HepG2 (cell line): ENCODE results near the gene HNRNPM. TPM values are rescaled to one million over a fixed set of nuclear protein-coding genes. Genes with fewer than 3 reads are reported as not detected.

ENCODE experiments used
- AHR ChIP-seq: IDR thresholded peaks from 2 replicates; pipeline ENCODE4 v1.6.1; 2018; ENCODE audit warnings: missing genetic modification reagents, missing compliant biosample characterization
- ASH2L ChIP-seq: fragments of 300-600, 200-600 bp; sonication (generic); IDR thresholded peaks from 2 replicates; pipeline ENCODE4 v1.7.0; 2017; ENCODE audit warnings: low read depth, mild to moderate bottlenecking, moderate library complexity, mixed read lengths, low read length; ENCODE audit not compliant: insufficient read length
- DMAP1 ChIP-seq: IDR thresholded peaks from 2 replicates; pipeline ENCODE4 v1.6.1; 2016
- ERF ChIP-seq: IDR thresholded peaks from 2 replicates; pipeline ENCODE4 v1.6.1; 2018; ENCODE audit warnings: missing biosample characterization, missing genetic modification reagents
- MAZ ChIP-seq, 2 experiments: sonication (generic) in 1 of 2; formaldehyde crosslinking in 1 of 2; IDR thresholded peaks; 2 replicates each; pipeline versions ENCODE4 v1.5.0 to v1.6.1; 2012 to 2020; ENCODE audit warnings: low read depth in 2 of 2, mild to moderate bottlenecking in 2 of 2, borderline replicate concordance in 1 of 2, improper control_type of control experiment in 1 of 2, low read length in 1 of 2, missing genetic modification reagents in 1 of 2, moderate library complexity in 1 of 2
- RAD21 ChIP-seq: fragments of 450-650 bp; formaldehyde crosslinking; IDR thresholded peaks from 2 replicates; pipeline ENCODE4 v1.5.0; 2020; ENCODE audit warnings: mild to moderate bottlenecking
- SIN3A ChIP-seq: IDR thresholded peaks from 2 replicates; pipeline ENCODE4 v1.6.1; 2011; ENCODE audit warnings: low read depth, mild to moderate bottlenecking, control low read depth, low read length, borderline replicate concordance
- SNAI1 ChIP-seq: sonication (generic); formaldehyde crosslinking; IDR thresholded peaks from 2 replicates; pipeline ENCODE4 v1.5.0; 2020; ENCODE audit warnings: mild to moderate bottlenecking, missing genetic modification reagents, borderline replicate concordance
- THAP11 ChIP-seq: IDR thresholded peaks from 2 replicates; pipeline ENCODE4 v1.6.1; 2016; ENCODE audit warnings: missing biosample characterization, missing genetic modification reagents
- ZNF605 ChIP-seq: sonication (generic); formaldehyde crosslinking; IDR thresholded peaks from 2 replicates; pipeline ENCODE4 v1.8.0; 2022; ENCODE audit warnings: mild to moderate bottlenecking, missing genetic modification reagents
- ZNF7 ChIP-seq: IDR thresholded peaks from 2 replicates; pipeline ENCODE4 v1.6.1; 2016; ENCODE audit warnings: missing biosample characterization, missing genetic modification reagents
- ZNF790 ChIP-seq: sonication (generic); formaldehyde crosslinking; IDR thresholded peaks from 2 replicates; pipeline ENCODE4 v1.8.0; 2022; ENCODE audit warnings: missing genetic modification reagents, mild to moderate bottlenecking, borderline replicate concordance
- ZNF850 ChIP-seq: sonication (generic); formaldehyde crosslinking; conservative IDR thresholded peaks from 2 replicates; pipeline ENCODE4 v1.9.0; 2021; ENCODE audit warnings: mild to moderate bottlenecking, missing genetic modification reagents
- polyA plus RNA-seq, 8 experiments: library from polyadenylated mRNA; depleted of rRNA in 3 of 8; stranded (reverse) in 7 of 8; unstranded in 1 of 8; fragments of >200 nt; fragmentation: Illumina TruSeq in 4 of 8; extraction: Trizol in 4 of 8; gene quantifications; 2 replicates each; pipeline versions ENCODE4 v1.2.1 to v1.2.3, GENCODE V29; 2011 to 2016; ENCODE audit warnings: low read depth in 4 of 8, missing spikeins in 1 of 8, mixed read lengths in 1 of 8; ENCODE audit not compliant: insufficient read depth in 1 of 8
- total RNA-seq, 5 experiments: library from RNA; depleted of rRNA; stranded (reverse); fragments of >200 nt; fragmentation: Illumina TruSeq; extraction: Trizol; gene quantifications; 2 replicates each; pipeline ENCODE4 v1.2.3, GENCODE V29; 2016; ENCODE audit warnings: low read depth in 1 of 5
- TF ChIP-seq, protein P1 (sequence below): sonication (generic); formaldehyde crosslinking; IDR thresholded peaks from 2 replicates; pipeline ENCODE4 v1.4.0; 2020; ENCODE audit warnings: missing genetic modification reagents, borderline replicate concordance
- TF ChIP-seq, protein P2 (sequence below): fragments of 450-650 bp; IDR thresholded peaks from 2 replicates; pipeline ENCODE4 v1.6.1; 2016
- TF ChIP-seq, protein P3 (sequence below): IDR thresholded peaks from 2 replicates; pipeline ENCODE4 v1.6.1; 2016; ENCODE audit warnings: mild to moderate bottlenecking, missing biosample characterization, missing genetic modification reagents
- TF ChIP-seq, protein P4 (sequence below): sonication (generic); formaldehyde crosslinking; IDR thresholded peaks from 2 replicates; pipeline ENCODE4 v1.5.1; 2020; ENCODE audit warnings: mild to moderate bottlenecking, missing genetic modification reagents, moderate library complexity

HNRNPM gene
- total and polyA plus RNA-seq, 2 of the 13 experiments (the other 11 are each of a cell fraction or from before 2014, with no cell fraction given): 56.7 to 102 TPM

DNA sequence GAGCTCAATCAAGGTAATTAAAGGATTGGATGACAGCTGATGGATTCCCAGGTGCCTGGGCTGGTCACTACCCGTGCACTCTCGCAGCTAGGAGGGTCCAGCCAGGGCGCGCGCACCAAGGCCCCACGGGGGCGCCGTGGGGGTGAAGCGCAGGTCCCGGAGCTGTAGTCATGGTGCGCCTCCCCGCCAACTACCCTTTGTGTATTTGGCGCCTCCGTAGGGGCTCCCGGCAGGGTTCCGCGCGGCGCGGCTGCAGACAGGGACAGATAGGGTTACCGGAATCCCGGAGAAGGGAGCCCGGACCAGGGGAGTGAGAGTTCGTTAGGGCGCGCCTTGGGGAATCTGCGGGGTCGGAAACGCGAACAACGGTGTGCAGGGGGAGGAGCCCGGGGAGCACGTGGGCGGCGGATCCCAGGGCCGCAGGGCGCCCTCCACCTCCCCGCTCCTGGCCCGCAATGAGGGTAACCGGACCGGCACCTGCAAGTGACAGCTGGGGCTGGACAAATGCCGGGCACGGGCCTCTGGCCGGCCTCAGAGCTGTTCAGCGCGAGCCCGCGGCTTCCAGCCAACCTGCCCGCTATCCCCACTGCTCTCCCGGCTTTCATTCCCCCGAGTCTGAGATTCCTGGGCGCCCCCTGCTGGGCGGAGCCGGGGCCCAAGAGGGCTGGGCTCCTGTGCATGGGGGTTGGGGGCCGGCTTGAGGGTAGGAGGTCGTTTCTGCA, 61.1 kb downstream of the HNRNPM start (continued):
- TF ChIP-seq, protein P1, sequence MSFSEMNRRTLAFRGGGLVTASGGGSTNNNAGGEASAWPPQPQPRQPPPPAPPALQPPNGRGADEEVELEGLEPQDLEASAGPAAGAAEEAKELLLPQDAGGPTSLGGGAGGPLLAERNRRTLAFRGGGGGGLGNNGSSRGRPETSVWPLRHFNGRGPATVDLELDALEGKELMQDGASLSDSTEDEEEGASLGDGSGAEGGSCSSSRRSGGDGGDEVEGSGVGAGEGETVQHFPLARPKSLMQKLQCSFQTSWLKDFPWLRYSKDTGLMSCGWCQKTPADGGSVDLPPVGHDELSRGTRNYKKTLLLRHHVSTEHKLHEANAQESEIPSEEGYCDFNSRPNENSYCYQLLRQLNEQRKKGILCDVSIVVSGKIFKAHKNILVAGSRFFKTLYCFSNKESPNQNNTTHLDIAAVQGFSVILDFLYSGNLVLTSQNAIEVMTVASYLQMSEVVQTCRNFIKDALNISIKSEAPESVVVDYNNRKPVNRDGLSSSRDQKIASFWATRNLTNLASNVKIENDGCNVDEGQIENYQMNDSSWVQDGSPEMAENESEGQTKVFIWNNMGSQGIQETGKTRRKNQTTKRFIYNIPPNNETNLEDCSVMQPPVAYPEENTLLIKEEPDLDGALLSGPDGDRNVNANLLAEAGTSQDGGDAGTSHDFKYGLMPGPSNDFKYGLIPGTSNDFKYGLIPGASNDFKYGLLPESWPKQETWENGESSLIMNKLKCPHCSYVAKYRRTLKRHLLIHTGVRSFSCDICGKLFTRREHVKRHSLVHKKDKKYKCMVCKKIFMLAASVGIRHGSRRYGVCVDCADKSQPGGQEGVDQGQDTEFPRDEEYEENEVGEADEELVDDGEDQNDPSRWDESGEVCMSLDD (CRISPR knock-in tag): 0 out of 2 replicates have a peak, but pooled peaks have one; percentile 12
- 0 out of 2 replicates have a peak, but pooled peaks have one; percentile 16 for TF ChIP-seq ZNF850 (CRISPR knock-in tag)
- TF ChIP-seq SNAI1: no peak
- TF ChIP-seq ZNF605 (CRISPR knock-in tag): peak; percentile 64
- peak; percentile 59; the same call in 1 of the 2 replicates for TF ChIP-seq ERF (CRISPR knock-in tag)
- peak; percentile 86 for TF ChIP-seq RAD21 (CRISPR knock-in tag)
- TF ChIP-seq, protein P2, sequence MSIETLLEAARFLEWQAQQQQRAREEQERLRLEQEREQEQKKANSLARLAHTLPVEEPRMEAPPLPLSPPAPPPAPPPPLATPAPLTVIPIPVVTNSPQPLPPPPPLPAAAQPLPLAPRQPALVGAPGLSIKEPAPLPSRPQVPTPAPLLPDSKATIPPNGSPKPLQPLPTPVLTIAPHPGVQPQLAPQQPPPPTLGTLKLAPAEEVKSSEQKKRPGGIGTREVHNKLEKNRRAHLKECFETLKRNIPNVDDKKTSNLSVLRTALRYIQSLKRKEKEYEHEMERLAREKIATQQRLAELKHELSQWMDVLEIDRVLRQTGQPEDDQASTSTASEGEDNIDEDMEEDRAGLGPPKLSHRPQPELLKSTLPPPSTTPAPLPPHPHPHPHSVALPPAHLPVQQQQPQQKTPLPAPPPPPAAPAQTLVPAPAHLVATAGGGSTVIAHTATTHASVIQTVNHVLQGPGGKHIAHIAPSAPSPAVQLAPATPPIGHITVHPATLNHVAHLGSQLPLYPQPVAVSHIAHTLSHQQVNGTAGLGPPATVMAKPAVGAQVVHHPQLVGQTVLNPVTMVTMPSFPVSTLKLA: no peak
- TF ChIP-seq DMAP1 (CRISPR knock-in tag): peak; percentile 59
- no peak for TF ChIP-seq ZNF7 (CRISPR knock-in tag)
- TF ChIP-seq SIN3A: peak; percentile 55; the same call in 1 of the 2 replicates
- 0 out of 2 replicates have a peak, but pooled peaks have one; percentile 28 for TF ChIP-seq MAZ (IDR thresholded peaks at IDR 0.05; ENCODE audit: borderline replicate concordance, low read depth, low read length)
- no peak; the same call in 1 of the 2 replicates for TF ChIP-seq MAZ (CRISPR knock-in tag; IDR thresholded peaks at IDR 0.05; ENCODE audit: low read depth)
- peak; percentile 67; the same call in 1 of the 2 replicates for TF ChIP-seq AHR (CRISPR knock-in tag)
- peak; percentile 31; the same call in 1 of the 2 replicates for TF ChIP-seq THAP11 (CRISPR knock-in tag)
- TF ChIP-seq, protein P3, sequence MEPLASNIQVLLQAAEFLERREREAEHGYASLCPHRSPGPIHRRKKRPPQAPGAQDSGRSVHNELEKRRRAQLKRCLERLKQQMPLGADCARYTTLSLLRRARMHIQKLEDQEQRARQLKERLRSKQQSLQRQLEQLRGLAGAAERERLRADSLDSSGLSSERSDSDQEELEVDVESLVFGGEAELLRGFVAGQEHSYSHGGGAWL (CRISPR knock-in tag): peak; percentile 87; the same call in 1 of the 2 replicates
- TF ChIP-seq, protein P4, sequence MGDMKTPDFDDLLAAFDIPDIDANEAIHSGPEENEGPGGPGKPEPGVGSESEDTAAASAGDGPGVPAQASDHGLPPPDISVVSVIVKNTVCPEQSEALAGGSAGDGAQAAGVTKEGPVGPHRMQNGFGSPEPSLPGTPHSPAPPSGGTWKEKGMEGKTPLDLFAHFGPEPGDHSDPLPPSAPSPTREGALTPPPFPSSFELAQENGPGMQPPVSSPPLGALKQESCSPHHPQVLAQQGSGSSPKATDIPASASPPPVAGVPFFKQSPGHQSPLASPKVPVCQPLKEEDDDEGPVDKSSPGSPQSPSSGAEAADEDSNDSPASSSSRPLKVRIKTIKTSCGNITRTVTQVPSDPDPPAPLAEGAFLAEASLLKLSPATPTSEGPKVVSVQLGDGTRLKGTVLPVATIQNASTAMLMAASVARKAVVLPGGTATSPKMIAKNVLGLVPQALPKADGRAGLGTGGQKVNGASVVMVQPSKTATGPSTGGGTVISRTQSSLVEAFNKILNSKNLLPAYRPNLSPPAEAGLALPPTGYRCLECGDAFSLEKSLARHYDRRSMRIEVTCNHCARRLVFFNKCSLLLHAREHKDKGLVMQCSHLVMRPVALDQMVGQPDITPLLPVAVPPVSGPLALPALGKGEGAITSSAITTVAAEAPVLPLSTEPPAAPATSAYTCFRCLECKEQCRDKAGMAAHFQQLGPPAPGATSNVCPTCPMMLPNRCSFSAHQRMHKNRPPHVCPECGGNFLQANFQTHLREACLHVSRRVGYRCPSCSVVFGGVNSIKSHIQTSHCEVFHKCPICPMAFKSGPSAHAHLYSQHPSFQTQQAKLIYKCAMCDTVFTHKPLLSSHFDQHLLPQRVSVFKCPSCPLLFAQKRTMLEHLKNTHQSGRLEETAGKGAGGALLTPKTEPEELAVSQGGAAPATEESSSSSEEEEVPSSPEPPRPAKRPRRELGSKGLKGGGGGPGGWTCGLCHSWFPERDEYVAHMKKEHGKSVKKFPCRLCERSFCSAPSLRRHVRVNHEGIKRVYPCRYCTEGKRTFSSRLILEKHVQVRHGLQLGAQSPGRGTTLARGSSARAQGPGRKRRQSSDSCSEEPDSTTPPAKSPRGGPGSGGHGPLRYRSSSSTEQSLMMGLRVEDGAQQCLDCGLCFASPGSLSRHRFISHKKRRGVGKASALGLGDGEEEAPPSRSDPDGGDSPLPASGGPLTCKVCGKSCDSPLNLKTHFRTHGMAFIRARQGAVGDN (CRISPR knock-in tag): peak; percentile 93
- TF ChIP-seq ASH2L: peak; percentile 31
- no peak for TF ChIP-seq ZNF790 (CRISPR knock-in tag)
